Keratinocyte (primary cell): ENCODE measurements around the gene HNRNPDL. TPM values are rescaled to one million over a fixed set of nuclear protein-coding genes. Genes with fewer than 3 reads are reported as not detected.

Experiments used
- DNase-seq: peaks from one replicate; pipeline ENCODE4 v3.0.0-alpha.2; 2011; ENCODE audit warnings: low read depth, missing footprints, low spot score
- FAIRE-seq: peaks from 2 replicates; lab custom pipeline; 2011; peaks lifted over from hg19 to GRCh38; lab: Jason Lieb, UNC
- H2AFZ ChIP-seq: 2 replicates; pipeline ENCODE4 v1.6.0; 2012; ENCODE audit warnings: low read length, control low read depth, inconsistent platforms; ENCODE audit not compliant: control insufficient read depth
- H3K27ac ChIP-seq: 2 replicates; pipeline ENCODE4 v1.5.1; 2011; ENCODE audit warnings: low read length; ENCODE audit not compliant: control insufficient read depth, insufficient read depth
- H3K27me3 ChIP-seq: 3 replicates; pipeline ENCODE4 v1.6.0; 2011; ENCODE audit warnings: low read length; ENCODE audit not compliant: control insufficient read depth, insufficient read depth; ENCODE audit errors: extremely low read depth
- H3K36me3 ChIP-seq, 2 experiments: 2 replicates in 1 of 2; 3 replicates in 1 of 2; pipeline ENCODE4 v1.5.1; 2011; ENCODE audit warnings: low read length in 2 of 2, mild to moderate bottlenecking in 1 of 2; ENCODE audit not compliant: control insufficient read depth in 2 of 2, insufficient read depth in 2 of 2; ENCODE audit errors: extremely low read depth in 1 of 2
- H3K4me1 ChIP-seq: 3 replicates; pipeline ENCODE4 v1.5.1; 2011; ENCODE audit warnings: low read length; ENCODE audit not compliant: control insufficient read depth, insufficient read depth; ENCODE audit errors: extremely low read depth
- H3K4me2 ChIP-seq: 3 replicates; pipeline ENCODE4 v1.6.0; 2011; ENCODE audit warnings: low read depth, low read length; ENCODE audit not compliant: control insufficient read depth, insufficient read depth; ENCODE audit errors: extremely low read depth
- H3K4me3 ChIP-seq, 3 experiments: fragments of 200-600 bp in 1 of 3; sonication (generic) in 1 of 3; 2 replicates in 2 of 3; 3 replicates in 1 of 3; pipeline ENCODE4 v1.5.1; 2011 to 2016; ENCODE audit warnings: low read length in 3 of 3, mild to moderate bottlenecking in 3 of 3, control low read depth in 2 of 3, inconsistent platforms in 1 of 3, low read depth in 1 of 3, mixed read lengths in 1 of 3, mixed run types in 1 of 3, moderate library complexity in 1 of 3; ENCODE audit not compliant: control insufficient read depth in 2 of 3, insufficient read depth in 2 of 3; ENCODE audit errors: extremely low read depth in 1 of 3
- H3K79me2 ChIP-seq: 2 replicates; pipeline ENCODE4 v1.6.0; 2012; ENCODE audit warnings: low read length; ENCODE audit not compliant: control insufficient read depth, insufficient read depth
- H3K9ac ChIP-seq: 3 replicates; pipeline ENCODE4 v1.6.0; 2011; ENCODE audit warnings: low read length; ENCODE audit not compliant: control insufficient read depth, insufficient read depth; ENCODE audit errors: extremely low read depth
- H3K9me1 ChIP-seq: 3 replicates; pipeline ENCODE4 v1.6.0; 2011; ENCODE audit warnings: low read length; ENCODE audit not compliant: control insufficient read depth, insufficient read depth; ENCODE audit errors: extremely low read depth
- H3K9me3 ChIP-seq: 2 replicates; pipeline ENCODE4 v1.5.1; 2012; ENCODE audit warnings: low read depth, low read length; ENCODE audit not compliant: control insufficient read depth
- H4K20me1 ChIP-seq: 3 replicates; pipeline ENCODE4 v1.6.0; 2011; ENCODE audit warnings: low read length; ENCODE audit not compliant: control insufficient read depth, insufficient read depth; ENCODE audit errors: extremely low read depth
- CTCF ChIP-seq, 3 experiments: IDR thresholded peaks in 1 of 3; conservative IDR thresholded peaks in 1 of 3; optimal IDR thresholded peaks in 1 of 3; 2 replicates in 2 of 3; 3 replicates in 1 of 3; pipeline versions ENCODE3 to v1.5.1; 2011; ENCODE audit warnings: low read length in 3 of 3, mild to moderate bottlenecking in 3 of 3, moderate library complexity in 2 of 3, control low read depth in 1 of 3, inconsistent platforms in 1 of 3; ENCODE audit not compliant: insufficient read depth in 2 of 3; ENCODE audit errors: extremely low read depth in 1 of 3
- EZH2 ChIP-seq: IDR thresholded peaks from one replicate; pipeline ENCODE4 v1.6.1; 2012; ENCODE audit warnings: inconsistent platforms, mild to moderate bottlenecking, low read length, moderate library complexity
- dilution Hi-C: fragments of 300-500 bp; cut with MboI; formaldehyde crosslinking; loops from one replicate; pipeline ENCODE4 v1.7.0; 2020; ENCODE audit warnings: low sequenced_read_pairs; ENCODE audit not compliant: extremely low pct_ligation_motif_present
- polyA plus RNA-seq, 5 experiments: library from polyadenylated mRNA; depleted of rRNA in 3 of 5; stranded (reverse) in 3 of 5; stranded (forward) in 1 of 5; unstranded in 1 of 5; fragments of >200 nt; gene quantifications; 1 replicate in 1 of 5; 2 replicates in 3 of 5; 3 replicates in 1 of 5; pipeline versions ENCODE4 v1.2.1 to v1.2.3, GENCODE V29; 2011 to 2012; ENCODE audit warnings: missing spikeins in 2 of 5, low read depth in 1 of 5, low replicate concordance in 1 of 5

Gene HNRNPDL
- polyA plus RNA-seq, 1 donor (not counting 4 experiments of a cell fraction or from before 2014, with no cell fraction given), result 292 TPM

GRCh38 chr4:82434949-82435348 is 4.7 kb upstream of the HNRNPDL start:
- Histone ChIP-seq H3K9me3 (no peaks in the 10 kb centered on the region), H3K9ac (no peak overlapping the region), H3K27ac (no peak overlapping the region), H3K27me3 (no peaks in the 10 kb centered on the region), H3K4me1 (peaks cover 38% of the 10 kb centered on the region), H3K9me1 (peaks cover 2% of the 10 kb centered on the region), H2AFZ (no peak overlapping the region), H3K4me2 (no peak overlapping the region), H3K36me3 (peaks cover 3 to 18% of the 10 kb centered on the region in 2 experiments), H3K4me3 (no peak overlapping the region), H4K20me1 (no peaks in the 10 kb centered on the region), H3K79me2 (peaks cover 87% of the 10 kb centered on the region)
- TF ChIP-seq CTCF (optimal IDR thresholded peaks at IDR 0.05 in 1 of 3, IDR thresholded peaks at IDR 0.05 in 1 of 3, conservative IDR thresholded peaks at IDR 0.05 in 1 of 3; ENCODE audit: extremely low read depth in 1 of 3, insufficient read depth in 2 of 3, low read length in 3 of 3), result no peak
- no peak for TF ChIP-seq EZH2
- no peak for FAIRE-seq
- dilution Hi-C loops, result no loop called here
- DNase-seq, result no peak

DNA sequence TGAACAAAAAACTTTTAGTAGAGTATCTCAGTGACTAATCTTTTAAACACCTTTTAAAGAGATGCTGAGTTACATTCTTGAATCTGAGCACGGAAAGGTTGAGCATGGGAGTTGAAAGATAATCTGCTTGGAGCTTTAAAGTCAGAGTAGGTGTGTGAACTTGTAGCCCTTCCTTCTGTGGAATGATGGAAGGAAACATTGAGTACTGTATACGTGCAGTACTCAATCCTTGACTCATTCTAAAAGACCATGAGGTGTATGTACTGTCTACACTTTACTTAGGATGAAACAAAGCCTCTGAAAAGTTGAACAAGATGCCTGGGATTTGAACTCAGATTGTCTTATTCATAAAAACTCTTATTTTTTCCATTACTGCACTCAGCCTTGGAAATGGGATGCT is 3.5 kb upstream of the HNRNPDL start:
- H3K36me3 ChIP-seq, result peaks cover 3 to 12% of the 10 kb centered on the region in 2 experiments
- H3K27me3 ChIP-seq, result no peaks in the 10 kb centered on the region
- no peaks in the 10 kb centered on the region for H4K20me1 ChIP-seq
- no peak for TF ChIP-seq CTCF (optimal IDR thresholded peaks at IDR 0.05 in 1 of 3, IDR thresholded peaks at IDR 0.05 in 1 of 3, conservative IDR thresholded peaks at IDR 0.05 in 1 of 3; ENCODE audit: extremely low read depth in 1 of 3, insufficient read depth in 2 of 3, low read length in 3 of 3)
- TF ChIP-seq EZH2, result no peak
- no peak overlapping the region for H3K9ac ChIP-seq
- no peak for FAIRE-seq
- no peaks in the 10 kb centered on the region for H3K9me3 ChIP-seq
- H3K4me1 ChIP-seq, result peaks cover 38% of the 10 kb centered on the region
- no peak for DNase-seq
- peaks cover 83% of the 10 kb centered on the region for H3K79me2 ChIP-seq
- no peaks in the 10 kb centered on the region for H3K9me1 ChIP-seq
- dilution Hi-C loops, result no loop called here
- H2AFZ ChIP-seq, result no peak overlapping the region
- H3K4me2 ChIP-seq, result peak overlapping the region; percentile 14
- no peak overlapping the region for H3K27ac ChIP-seq
- no peak overlapping the region for H3K4me3 ChIP-seq
